GM18502 (cell line): ENCODE results near the gene GAREM2.
"Not testable (repeated sequence)": the region's sequence is repeated elsewhere in the genome, so short reads cannot be mapped to it uniquely, and the experiment has no call there.

Experiments
- ATAC-seq: cut with Tn5 transposase; IDR thresholded peaks from one replicate; pipeline ENCODE4 v1.9.1; 2021; ENCODE audit warnings: mild to moderate bottlenecking; ENCODE audit not compliant: unreplicated experiment, poor library complexity

The GAREM2 gene

DNA sequence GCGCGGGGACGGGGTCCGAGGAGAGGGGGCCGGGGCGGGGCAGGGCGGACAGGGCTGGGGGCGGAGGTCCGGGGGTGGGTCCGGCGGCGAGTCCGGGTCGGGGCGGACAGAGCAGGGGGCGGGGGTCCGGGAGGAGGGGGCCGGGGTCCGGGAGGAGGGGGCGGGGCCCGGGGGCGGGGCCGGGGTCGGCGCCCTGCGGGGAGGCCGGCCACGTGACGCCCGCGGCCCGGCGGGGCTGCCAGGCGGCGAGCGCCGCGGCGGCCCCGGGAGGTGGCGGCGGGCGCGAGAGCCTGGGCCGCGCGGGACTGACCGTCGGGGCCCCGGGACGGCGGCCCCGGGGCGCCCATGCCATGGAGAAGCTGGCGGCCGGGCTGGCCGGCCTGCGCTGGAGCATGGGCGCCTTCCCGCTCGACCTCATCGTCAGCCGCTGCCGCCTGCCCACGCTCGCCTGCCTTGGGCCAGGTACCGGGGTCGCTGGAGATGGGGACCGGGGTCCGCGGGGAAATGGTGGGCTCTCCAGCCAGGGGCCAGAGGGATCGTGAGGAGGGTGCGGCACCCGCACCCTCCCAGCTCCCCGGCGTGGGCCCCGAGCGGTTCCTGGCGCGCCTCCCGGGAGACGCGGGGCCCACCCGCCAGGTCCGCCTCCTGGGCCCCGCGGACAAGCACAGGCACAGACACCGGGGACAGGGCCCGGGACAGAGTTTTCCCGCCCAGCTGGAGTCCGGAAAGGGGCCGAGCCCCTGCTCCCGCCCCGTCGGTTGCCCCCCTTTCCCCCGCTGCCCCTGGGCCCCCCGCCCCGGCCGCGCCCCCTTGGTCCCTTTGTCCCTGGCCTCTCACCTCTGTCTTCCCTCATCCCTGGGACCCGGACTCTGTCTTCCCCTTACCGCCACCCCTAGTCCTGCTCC is at the start of gene GAREM2:
TSS of gene GAREM2 (plus strand) at position 218 of the 905 bp plus-strand sequence. CDS start at position 351, 133 bp downstream.
- no peak for ATAC-seq

DNA sequence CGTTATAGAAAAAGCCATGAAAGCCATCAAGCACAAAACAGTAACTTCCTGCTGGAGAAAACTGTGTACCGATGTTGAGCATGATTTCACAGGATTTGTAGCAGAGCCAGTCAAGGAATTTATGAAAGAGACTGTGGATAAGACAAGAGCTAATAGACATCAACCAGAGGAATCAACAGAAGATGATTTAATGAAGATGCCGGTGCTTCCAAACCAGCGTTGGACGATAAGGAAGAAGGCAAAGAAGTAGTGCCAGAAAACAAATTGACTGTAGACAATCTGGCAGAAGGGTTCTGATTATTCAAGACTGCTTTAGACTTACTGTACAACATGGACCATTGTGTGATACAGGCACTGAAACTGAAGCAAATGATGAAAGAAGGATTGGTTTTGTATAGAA is 49.5 kb upstream of the GAREM2 start:
- no peak for ATAC-seq

DNA sequence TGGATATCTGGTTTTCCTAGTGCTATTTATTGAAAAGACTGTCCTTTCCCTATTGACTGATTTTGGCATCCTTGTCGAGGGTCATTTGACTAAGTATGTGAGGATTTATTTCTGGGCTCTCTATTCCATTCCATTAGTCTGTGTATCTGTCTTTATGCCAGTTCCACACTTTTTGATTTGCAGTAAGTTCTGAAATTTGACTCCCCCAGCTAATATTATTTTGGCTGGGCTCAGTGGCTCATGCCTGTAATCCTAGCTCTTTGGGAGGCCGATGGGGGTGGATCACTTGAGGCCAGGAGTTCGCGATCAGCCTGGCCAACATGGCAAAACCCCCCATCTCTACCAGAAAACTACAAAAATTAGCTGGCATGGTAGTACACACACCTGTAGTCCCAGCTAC is 46.8 kb upstream of the GAREM2 start:
- ATAC-seq = no peak

DNA sequence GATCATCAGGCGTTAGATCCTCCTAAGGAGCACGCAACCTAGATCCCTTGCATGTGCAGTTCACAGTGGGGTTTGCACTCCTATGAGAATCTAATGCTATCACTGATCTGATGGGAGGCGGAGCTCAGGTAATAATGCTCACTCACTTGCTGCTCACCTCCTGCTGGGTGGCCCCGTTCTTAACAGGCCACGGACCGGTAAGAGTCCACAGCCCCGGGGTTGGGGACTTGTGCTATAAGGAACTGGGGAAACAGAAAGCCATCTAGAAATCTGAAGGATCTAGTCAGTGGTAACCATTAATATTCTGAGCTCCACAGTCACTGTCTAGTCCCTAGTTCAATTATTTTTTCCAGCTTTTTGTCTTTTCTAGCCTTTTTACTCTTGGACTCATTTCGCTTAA is 44.7 kb upstream of the GAREM2 start:
- no peak for ATAC-seq

DNA sequence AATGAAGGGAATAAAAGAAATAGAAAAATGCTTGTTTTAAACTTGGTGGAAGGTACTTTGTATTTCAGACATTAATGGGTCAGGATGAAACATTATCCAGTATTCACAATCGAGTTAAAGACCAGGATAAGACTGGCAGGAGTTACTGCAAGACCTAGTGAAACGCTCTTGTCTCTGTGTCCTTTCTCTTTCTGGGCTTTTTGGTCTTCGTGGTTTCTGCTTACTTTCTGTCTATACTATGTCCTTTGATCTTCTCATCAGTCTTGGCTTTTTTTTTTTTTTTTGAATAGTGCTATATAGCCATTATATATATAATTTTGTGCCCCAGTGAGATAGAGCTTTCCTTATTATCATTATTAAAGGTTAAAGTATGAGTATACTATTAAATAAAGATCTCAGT is 42.1 kb upstream of the GAREM2 start:
- ATAC-seq = no peak

DNA sequence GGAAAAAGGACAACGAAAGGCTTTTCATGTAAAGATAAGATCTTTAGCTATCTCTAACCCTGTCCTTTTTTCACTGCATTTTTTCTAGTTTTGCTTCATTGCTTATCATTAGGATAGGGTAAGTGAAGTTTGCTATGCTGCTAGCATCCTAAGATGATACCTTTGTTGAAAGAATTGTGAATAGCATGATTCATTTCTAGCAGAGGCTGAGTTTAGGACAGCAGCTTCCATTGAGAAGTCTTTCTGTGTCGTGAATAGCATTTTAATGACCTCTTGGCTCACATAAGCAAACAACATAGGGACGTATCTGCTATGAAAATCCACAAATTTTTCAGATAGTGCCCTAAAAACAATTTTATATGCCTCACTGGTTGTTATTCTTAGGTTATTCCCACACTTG is 36.4 kb upstream of the GAREM2 start:
- ATAC-seq = no peak

DNA sequence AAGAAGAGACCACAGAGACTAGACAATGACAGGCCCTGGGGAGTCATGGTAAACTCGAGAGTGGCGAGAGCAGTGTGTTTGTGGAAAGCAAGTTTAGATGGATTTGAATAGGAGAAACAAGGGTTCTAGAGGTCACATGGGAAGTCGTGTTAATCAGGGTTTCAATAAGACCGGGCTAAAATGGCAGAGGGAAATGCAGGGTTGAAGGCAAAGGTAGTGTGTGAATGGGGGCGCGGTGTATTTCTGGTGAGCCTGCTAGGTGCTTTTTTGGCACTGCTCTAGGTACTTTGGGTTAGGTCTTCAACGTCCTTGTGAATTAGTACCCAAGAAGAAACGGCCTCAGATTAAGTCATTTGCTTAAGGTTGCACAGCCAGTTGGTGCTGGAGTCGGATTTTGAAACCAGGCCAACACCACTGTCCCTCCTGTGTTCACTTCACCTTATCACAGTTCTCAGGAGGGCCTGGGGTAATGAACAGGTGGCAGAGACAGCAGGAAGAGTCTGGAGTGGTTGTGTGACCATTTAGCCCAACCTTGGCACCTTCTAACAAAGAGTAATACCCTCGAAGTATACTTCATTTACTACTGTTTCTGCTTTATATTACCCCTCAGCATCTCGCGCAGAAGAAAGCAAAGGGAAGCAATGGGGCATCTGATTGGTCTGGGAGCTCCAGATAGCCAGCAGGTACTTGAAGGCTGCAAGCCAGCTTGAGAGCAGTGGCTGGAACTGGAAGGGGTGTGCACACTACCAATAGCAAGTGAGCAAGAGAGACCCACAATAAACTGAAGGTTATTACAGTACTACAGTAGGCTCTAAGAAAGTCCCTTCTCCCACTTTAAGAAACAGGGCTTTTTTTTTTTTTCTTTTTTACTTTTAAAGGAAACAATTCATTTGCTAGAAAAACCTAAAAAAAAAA is 33.4 kb upstream of the GAREM2 start:
- no peak for ATAC-seq

DNA sequence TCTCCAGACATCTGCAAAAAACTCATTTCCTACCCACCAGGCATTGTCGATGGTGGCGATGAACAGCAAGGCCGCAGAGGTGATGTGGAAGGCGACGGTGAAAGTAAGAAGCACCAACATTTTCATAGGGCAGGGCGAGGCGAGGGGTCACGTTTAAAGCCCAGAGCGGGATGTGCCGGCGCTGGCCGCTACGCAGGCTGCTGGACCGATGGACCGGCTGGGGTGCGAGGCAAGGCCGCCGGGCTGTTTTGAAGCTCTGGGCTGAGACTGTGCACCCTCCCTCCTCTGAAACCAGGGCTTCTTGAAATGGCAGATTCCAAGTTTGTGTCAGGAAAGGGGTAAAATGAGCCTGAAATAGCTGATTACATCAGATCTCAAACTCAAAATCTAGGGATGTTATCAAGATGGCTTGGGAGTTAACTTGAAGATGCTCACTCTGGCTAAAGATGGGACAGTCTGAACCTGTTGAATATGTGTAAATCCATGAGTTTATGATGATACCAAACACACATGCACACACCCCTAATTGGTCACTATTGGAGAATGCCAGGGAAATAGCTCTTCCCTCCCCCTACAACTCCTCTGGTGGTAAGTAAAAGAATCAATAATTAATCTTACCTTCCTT is 31.6 kb upstream of the GAREM2 start:
- no peak for ATAC-seq

DNA sequence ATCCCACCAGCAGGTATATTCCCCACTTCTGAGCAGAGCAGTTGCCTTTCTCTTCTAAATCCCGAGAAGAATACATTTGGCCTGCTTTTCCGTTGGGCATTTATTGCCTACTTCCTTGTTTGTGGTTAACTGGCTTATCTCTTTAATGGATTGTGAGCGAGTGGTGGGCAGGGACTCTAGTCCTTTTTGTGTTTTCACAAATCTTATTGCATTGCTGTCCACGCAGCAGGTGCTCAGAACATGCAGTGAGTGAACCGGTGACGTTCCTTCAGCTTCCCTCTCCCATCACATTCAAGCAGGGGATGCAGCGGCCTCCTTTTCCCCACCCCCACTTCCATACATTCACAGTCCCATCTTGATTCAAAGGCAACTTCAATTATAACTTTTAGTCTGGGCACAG is 28.9 kb upstream of the GAREM2 start:
- no peak for ATAC-seq

DNA sequence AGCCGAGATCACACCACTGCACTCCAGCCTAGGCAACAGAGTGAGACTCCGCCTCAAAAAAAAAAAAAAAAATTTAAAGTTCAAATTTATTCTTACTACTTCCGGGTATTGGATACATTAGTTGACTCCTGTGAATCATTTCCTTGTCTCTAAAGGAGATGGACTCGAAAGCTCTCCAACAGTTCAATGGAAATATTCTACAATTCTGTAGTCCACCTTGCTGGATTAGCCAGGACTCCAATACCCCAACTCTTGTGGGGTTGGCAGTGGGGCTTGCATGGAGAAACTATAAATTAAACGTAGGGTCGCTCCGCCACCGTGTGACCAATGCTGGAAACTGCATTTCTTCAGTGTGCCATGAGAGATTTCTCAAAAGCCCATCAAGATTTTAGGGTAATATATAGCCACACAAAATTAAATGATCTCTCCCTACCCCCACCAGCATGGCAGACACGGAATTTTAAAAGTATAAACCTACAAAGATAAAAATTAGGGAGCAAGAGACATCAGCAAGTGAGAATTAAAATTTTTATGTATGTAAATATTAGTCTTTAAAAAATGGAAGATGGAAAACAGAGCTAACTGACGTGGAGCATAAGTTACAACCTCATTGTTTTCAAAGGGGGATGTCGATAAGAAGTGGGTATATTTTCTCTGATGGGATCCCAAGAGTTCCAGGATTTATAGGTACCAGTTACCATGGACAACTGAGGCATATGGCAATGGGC is 27.8 kb upstream of the GAREM2 start:
- ATAC-seq = no peak

DNA sequence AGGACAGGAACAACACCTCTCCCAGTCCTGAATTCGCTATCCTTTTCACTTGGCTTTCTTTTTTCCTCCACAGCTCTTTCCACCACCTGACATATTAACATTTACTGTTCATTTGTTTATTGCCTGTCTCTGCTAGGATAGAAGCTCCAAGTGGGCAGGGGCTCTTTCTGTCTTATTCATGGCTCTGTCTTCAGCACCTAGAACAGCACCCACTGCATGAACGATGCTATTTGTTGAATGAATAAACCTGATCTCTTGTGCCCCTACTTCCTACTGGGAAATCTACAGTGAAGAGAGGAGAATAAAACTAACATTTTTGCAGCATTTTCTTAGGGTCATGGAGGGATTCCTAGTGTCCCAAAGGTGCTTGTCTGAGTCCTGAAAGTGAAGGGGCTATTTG is 24.4 kb upstream of the GAREM2 start:
- ATAC-seq = no peak

DNA sequence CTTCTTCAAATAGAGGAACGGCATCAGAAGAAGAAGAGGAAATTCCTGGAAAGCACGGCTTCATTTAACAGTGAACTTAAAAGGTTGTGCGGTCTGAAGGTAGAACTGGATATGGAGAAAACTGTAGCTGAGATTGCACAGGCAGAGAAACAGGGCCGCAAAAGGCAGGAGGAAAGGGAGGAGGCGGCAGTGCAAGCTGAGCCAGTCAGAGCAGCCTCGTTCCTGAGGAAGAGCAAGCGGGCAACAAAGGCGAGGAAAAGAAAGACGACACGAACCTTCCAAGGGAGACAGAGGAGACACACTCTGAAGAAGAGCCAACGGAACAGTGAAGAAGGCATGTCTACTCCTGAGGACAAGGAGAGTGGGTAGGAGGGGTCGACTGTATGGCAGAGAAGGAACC is 22.6 kb upstream of the GAREM2 start:
- ATAC-seq = no peak

DNA sequence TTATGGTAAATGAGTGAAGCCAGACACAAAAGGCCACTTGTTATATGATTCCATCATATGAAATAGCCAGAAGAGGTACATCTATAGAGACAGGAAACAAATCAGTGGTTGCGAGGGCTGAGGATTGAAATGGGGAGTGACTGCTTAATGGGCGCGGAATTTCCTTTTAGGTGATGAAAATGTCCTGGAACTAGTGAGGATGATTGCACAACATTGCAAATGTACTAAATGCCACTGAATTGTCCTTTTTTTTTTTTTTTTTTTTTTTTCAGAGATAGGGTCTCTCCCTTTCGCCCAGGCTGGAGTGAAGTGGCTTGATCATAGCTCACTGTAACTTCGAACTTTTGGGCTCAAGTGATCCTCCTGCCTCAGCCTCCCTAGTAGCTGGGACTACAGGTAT is 15.3 kb upstream of the GAREM2 start:
- ATAC-seq = no peak

DNA sequence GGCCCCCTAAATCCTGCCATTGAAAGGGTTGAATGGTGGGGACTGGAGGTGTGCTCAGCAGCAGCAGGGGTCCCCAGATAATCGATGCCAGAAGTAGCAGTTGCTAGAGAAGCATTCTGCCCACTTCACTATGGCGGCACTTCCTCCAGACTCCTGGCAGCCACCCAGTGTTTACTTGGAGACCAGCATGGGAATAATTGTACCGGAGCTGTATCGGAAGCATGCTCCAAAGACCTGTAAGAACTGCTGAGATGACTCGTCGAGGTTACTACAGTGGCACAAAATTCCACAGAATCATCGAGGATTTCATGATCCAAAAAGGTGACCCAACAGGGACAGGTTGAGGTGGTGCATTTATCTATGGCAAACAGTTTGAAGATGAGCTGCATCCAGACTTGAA is 11.0 kb upstream of the GAREM2 start:
- no peak for ATAC-seq

DNA sequence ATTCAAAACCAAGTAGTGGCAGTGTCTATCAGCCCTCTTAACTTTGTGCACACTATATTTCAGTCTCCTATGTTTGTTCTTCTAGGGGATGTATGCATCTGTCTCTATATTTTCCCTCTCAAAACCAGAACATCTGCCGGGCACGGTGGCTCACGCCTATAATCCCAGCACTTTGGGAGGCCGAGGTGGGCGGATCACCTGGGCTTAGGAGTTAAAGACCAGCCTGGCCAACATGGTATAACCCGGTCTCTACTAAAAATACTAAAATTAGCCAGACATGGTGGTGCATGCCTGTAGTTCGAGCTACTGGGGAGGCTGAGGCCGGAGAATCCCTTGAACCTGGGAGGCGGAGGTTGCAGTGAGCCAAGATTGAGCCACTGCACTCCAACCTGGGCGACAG is 9.9 kb upstream of the GAREM2 start:
- no peak for ATAC-seq

DNA sequence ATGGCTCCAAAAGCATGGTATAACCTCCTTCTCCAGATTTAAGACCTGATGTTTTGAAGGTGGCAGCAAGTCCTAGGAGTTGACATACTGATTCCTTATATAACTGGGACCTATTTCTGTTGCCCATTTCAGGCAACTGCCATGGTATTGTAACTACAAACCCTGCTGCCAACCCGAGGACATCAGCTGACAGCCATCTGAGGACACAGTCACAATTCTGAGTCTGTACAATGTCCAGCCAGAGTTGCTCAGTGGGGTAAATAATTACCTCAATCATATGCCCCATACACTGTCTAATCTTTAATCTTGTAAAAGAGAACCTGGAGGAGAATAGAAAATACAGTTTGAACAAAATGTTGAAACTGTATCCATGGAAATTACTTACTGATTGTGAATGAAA is 8.7 kb upstream of the GAREM2 start:
- ATAC-seq = no peak

DNA sequence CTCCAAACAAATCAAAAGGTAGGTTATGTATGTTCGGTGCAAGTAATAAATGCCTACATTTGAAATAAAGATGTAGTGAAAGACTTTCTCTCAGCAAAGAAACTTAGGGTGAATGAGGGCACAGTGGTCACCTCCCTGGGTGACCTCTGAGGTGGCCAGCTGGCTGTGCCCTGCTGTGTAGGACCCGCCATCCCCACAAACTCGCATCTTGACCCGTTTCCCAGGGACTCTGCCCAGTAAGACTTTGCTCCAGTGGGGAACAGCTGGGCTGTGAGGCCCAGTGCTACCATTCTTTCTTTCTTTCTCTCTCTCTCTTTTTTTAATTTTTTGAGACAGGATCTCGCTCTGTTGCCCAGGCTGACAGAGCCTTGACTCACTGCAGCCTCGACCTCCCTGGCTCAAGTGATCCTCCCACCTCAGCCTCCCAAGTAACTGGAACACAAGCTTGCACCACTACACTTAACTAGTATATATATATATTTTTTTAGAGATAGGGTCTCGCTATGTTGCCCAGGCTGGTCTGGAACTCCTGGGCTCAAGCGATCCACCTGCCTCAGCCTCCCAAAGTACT is 8.2 kb upstream of the GAREM2 start:
- ATAC-seq = no peak

DNA sequence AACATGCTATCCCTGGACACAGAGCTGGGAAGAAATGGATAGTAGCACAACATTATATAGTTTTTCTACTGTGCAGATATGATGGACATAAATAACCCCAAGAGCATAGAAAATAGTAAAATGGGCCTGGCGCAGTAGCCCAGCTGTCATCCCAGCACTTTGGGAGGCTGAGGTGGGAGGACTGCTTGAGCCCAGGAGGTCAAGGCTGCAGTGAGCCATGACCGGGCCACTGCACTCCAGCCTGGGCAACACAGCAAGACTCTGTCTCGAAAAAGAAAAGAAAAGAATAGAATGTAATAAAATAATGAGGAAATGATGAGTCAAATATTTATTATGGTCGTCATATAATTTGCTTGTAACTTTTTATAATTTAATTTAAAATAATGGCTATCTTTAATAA is 7.5 kb upstream of the GAREM2 start:
- no peak for ATAC-seq

DNA sequence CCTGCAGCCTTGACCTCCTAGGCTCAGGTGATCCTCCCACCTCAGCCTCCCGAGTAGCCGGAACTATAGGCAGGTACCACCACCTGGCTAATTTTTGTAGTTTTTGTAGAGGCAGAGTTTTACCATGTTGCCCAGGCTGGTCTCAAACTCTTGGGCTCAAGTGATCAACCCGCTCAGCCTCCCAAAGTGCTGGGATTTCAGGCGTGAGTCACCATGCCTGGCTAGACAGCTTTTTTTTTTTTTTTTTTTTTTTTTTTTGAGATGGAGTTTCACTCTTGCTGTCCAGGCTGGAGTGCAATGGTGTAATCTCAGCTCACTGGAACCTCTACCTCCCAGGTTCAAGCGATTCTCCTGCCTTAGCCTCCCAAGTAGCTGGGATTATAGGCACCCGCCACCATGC is 6.3 kb upstream of the GAREM2 start:
- not testable (repeated sequence) for ATAC-seq

DNA sequence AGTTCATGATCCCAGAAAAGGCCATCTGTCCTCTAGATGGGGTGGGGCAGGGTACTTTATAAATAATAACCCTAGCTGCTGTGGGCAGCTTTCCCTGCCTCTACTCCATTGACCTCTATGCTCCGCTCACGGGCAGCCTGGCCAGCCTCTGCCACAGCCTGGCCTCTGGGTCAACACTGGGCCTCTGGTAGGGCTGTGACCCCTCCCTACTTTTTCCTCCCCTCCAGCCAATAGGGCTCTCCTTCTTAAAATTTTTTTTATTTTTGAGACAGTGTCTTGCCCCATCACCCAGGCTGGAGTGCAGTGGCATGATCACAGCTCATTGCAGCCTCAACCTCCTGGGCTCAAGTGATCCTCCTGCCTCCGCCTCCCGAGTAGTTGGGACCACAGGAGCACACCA is 4.1 kb upstream of the GAREM2 start:
- ATAC-seq = no peak
